Measurements from ENCODE around the gene HIVEP1. TPM values are rescaled to one million over a fixed set of nuclear protein-coding genes. Genes with fewer than 3 reads are reported as not detected.

Gene HIVEP1
- total RNA-seq, 2 donors from 2014 or later: 12.5 to 15.2 TPM

GRCh38 chr6:12020187-12020791 lies 8.2 kb downstream of the HIVEP1 start:
- ATAC-seq (no peak), DNase-seq (no peak)
- Histone ChIP-seq H3K36me3 (replicated peaks in 1 of 2; ENCODE audit: insufficient read depth in 1 of 2, low read depth in 2 of 2) (peaks cover 0 to 2% of the 10 kb centered on the region in 2 donors), H3K27ac (no peak overlapping the region), H3K9me3 (no peaks in the 10 kb centered on the region), H3K4me1 (peaks cover 14% of the 10 kb centered on the region), H3K27me3 (no peaks in the 10 kb centered on the region), H3K4me3 (no peak overlapping the region)
- WGBS, 2 donors: 88 to 90% methylated on average over 12 of the region's 12 CpGs
- TF ChIP-seq POLR2A (IDR thresholded peaks at IDR 0.05): no peak
- TF ChIP-seq CTCF (IDR thresholded peaks at IDR 0.05): no peak
- intact Hi-C loops (cut with DNase I): no loop called here

- Histone ChIP-seq H3K36me3 (replicated peaks in 1 of 2; ENCODE audit: insufficient read depth in 1 of 2, low read depth in 2 of 2) (no peaks in the 10 kb centered on the region), H3K27ac (no peak overlapping the region), H3K27me3 (no peaks in the 10 kb centered on the region), H3K4me1 (peaks cover 28% of the 10 kb centered on the region), H3K9me3 (no peaks in the 10 kb centered on the region), H3K4me3 (no peak overlapping the region)
- intact Hi-C loops (cut with DNase I): no loop called here
- no peak for ATAC-seq
- 88 to 94% methylated on average over 1 of the region's 1 CpG for whole genome bisulfite sequencing, 2 donors
- DNase-seq: no peak
- no peak for TF ChIP-seq POLR2A (IDR thresholded peaks at IDR 0.05)
- no peak for TF ChIP-seq CTCF (IDR thresholded peaks at IDR 0.05)
Observed at GRCh38 chr6:12022481-12022880, 10.4 kb downstream of the HIVEP1 start.

- Histone ChIP-seq H3K36me3 (replicated peaks in 1 of 2; ENCODE audit: insufficient read depth in 1 of 2, low read depth in 2 of 2) (no peaks in the 10 kb centered on the region), H3K27ac (no peak overlapping the region), H3K4me3 (no peak overlapping the region), H3K4me1 (peaks cover 28% of the 10 kb centered on the region), H3K9me3 (no peaks in the 10 kb centered on the region), H3K27me3 (no peaks in the 10 kb centered on the region)
- WGBS, 2 donors: 68 to 70% methylated on average over 7 of the region's 7 CpGs
- TF ChIP-seq CTCF (IDR thresholded peaks at IDR 0.05): no peak
- no peak for TF ChIP-seq POLR2A (IDR thresholded peaks at IDR 0.05)
- ATAC-seq (no peak), DNase-seq (no peak)
- intact Hi-C loops (cut with DNase I): no loop called here
Observed at GRCh38 chr6:12022953-12023388, 10.9 kb downstream of the HIVEP1 start.

- no peaks in the 10 kb centered on the region for H3K36me3 ChIP-seq (replicated peaks in 1 of 2; ENCODE audit: insufficient read depth in 1 of 2, low read depth in 2 of 2)
- DNase-seq: no peak
- no peak overlapping the region for H3K4me3 ChIP-seq
- no peak for ATAC-seq
- H3K9me3 ChIP-seq: no peaks in the 10 kb centered on the region
- no peak overlapping the region for H3K27ac ChIP-seq
- peaks cover 28% of the 10 kb centered on the region for H3K4me1 ChIP-seq
- no peaks in the 10 kb centered on the region for H3K27me3 ChIP-seq
- WGBS, 2 donors: 44 to 50% methylated on average over 2 of the region's 2 CpGs
- intact Hi-C loops (cut with DNase I): no loop called here
- no peak for TF ChIP-seq CTCF (IDR thresholded peaks at IDR 0.05)
- no peak for TF ChIP-seq POLR2A (IDR thresholded peaks at IDR 0.05)
Observed at GRCh38 chr6:12024216-12024615, 12.1 kb downstream of the HIVEP1 start.

All from body of pancreas (tissue), 4 donors.